ENCODE measurements around the gene CUBN. TPM values are rescaled to one million over a fixed set of nuclear protein-coding genes. Genes with fewer than 3 reads are reported as not detected.

The CUBN gene
- total RNA-seq, 1 donor from 2014 or later, result 0.30 TPM

DNA sequence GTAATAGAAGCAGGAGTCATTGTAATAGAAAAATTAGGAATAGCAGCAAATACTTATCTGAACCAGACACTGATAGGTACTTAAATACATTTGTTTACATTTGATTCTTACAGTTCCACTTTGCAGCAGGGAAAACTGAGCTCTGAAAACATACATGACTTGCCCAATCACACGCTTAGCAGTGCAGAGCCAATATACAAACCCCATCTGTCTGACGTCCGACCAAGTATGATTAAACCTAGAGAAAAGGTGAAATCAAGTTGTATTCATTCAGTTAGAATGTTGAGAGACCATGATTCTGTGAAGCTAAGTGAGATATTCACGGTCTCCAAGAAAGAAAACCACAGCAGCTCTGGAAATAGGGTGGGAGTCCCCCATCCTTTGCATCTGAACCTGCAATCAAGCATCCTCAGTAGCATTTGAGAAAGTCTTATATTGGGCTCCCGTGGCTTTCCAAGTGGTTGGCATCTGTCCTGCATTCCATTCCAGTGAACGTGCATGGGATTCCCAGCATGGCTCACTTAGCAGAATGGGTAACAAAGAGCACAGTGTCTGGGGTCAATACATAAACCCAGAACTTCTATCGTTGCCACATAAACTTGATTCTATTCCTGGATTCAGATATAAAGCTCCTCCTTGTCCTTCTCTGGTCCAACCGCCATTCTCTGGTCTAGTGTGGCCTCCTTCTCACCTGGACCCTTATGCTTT, 163.7 kb downstream of the CUBN start:
- intact Hi-C loops (cut with micrococcal nuclease), result loop anchor here (2.0 kb wide), 1 partner anchor 37 kb away; no protein-coding TSS in a partner anchor
- DNase-seq (ENCODE audit: low spot score), result no peak
- no peak overlapping the region for H3K27ac Mint-ChIP-seq

DNA sequence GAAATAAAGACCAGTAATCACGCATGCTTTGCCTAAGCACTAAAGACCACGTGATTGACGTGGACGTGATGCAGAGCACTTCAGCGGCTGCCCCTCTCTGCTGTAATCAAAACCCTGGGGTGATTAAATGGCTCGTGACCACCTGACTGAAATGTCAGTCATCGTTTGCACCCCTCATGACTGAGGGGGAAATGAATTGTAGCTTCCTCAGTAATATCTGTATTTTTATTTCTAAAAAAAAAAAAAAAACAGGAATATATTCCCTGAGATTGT, 164.3 kb downstream of the CUBN start:
- Mint-ChIP-seq H3K4me1 (ENCODE audit: low read depth) (peaks cover 12% of the 10 kb centered on the region), H3K27ac (no peak overlapping the region), H3K27me3 (ENCODE audit: low read depth) (peaks cover 28% of the 10 kb centered on the region), H3K4me3 (ENCODE audit: low read depth) (no peak overlapping the region), H3K9me3 (no peaks in the 10 kb centered on the region), H3K36me3 (ENCODE audit: low read depth) (no peaks in the 10 kb centered on the region)
- DNase-seq (ENCODE audit: low spot score), result no peak
- intact Hi-C loops (cut with micrococcal nuclease), result no loop called here

More for the DNA sequence above, 163.7 kb downstream of the CUBN start:
- H3K27me3 Mint-ChIP-seq (ENCODE audit: low read depth), result peaks cover 28% of the 10 kb centered on the region
- no peaks in the 10 kb centered on the region for H3K36me3 Mint-ChIP-seq (ENCODE audit: low read depth)
- H3K9me3 Mint-ChIP-seq, result no peaks in the 10 kb centered on the region
- H3K4me3 Mint-ChIP-seq (ENCODE audit: low read depth), result no peak overlapping the region
- H3K4me1 Mint-ChIP-seq (ENCODE audit: low read depth), result peaks cover 12% of the 10 kb centered on the region

DNA sequence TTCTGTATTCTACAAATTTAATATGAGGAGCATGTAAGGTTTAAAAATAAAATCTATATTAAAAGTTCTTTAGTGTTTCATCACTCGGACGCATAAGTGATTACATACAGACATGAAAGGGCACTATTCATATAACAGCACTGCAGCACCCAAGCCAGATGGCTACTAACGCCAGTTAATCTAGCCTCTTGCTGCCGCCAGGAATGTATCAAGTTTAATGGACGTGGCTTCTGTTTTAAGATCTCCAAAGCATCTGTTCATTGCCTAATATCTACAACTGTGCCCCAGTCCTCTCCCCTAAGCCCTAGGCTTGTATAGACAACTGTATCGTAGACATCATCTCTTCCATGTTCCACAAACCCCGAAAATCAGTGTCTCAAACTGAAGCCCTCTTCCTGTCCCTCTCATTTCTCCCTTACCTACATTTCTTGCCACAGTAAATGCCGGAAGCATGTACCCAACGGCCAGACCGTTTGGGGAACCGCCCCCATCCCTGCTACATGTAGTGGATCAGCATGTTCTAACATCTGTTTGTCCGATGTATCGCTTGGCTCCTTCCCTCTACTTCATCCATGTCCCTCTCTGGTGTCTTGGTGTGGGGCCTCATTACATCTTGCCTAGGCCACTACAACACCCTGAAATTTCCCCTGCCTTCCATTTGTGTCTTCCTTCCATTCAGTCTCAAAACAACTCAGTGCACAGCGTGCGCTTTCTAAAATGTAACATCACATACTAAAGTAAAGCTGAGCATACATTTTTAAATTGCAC, 164.9 kb downstream of the CUBN start:
- Mint-ChIP-seq H3K4me3 (ENCODE audit: low read depth) (no peak overlapping the region), H3K4me1 (ENCODE audit: low read depth) (peaks cover 12% of the 10 kb centered on the region), H3K36me3 (ENCODE audit: low read depth) (no peaks in the 10 kb centered on the region), H3K27me3 (ENCODE audit: low read depth) (peaks cover 28% of the 10 kb centered on the region), H3K9me3 (no peaks in the 10 kb centered on the region), H3K27ac (no peak overlapping the region)
- no peak for DNase-seq (ENCODE audit: low spot score)
- intact Hi-C loops (cut with micrococcal nuclease), result no loop called here

DNA sequence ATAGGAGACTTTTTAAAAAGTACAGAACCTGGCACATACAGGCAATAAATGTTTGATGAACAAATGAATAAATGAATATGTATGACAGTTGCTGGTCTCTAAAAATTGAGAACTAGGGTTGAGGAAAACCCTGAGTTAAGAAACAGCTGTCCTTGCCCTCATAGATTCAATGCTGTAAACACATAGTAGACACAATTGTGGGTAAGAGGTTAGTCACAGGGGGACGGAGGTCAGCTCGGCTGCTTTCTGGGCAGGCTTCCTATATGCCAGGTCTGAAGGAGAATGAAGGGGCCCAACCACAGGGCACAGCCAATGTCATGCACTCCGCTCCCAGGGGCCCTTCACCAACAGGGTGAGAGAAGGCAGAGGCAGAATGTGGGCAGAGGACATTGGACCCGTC, 169.1 kb downstream of the CUBN start:
- no peak for DNase-seq (ENCODE audit: low spot score)
- H3K4me1 Mint-ChIP-seq (ENCODE audit: low read depth), result no peaks in the 10 kb centered on the region
- H3K9me3 Mint-ChIP-seq, result no peaks in the 10 kb centered on the region
- peaks cover 21% of the 10 kb centered on the region for H3K27me3 Mint-ChIP-seq (ENCODE audit: low read depth)
- no peak overlapping the region for H3K4me3 Mint-ChIP-seq (ENCODE audit: low read depth)
- no peak overlapping the region for H3K27ac Mint-ChIP-seq
- no peaks in the 10 kb centered on the region for H3K36me3 Mint-ChIP-seq (ENCODE audit: low read depth)
- intact Hi-C loops (cut with micrococcal nuclease), result no loop called here

DNA sequence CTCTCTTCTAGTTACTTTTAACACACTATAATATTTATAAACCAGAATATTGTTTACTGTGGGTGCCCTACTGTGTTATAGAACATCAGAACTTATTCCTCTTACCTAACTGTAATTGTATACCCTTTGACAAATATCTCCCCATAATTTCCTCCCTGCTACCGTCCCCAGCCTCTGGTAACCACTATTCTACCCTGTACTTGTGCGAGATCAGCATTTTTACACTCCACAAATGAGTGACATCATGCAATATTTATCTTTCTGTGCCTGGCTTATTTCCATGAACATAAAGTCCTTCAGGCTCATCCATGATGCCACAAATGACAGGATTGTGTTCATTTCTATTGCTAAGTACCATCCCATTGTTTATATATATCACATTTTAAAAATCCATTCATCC, 172.6 kb downstream of the CUBN start:
- Mint-ChIP-seq H3K36me3 (ENCODE audit: low read depth) (no peaks in the 10 kb centered on the region), H3K9me3 (no peaks in the 10 kb centered on the region), H3K27ac (no peak overlapping the region), H3K4me3 (ENCODE audit: low read depth) (no peak overlapping the region), H3K27me3 (ENCODE audit: low read depth) (peaks cover 20% of the 10 kb centered on the region), H3K4me1 (ENCODE audit: low read depth) (peaks cover 4% of the 10 kb centered on the region)
- intact Hi-C loops (cut with micrococcal nuclease), result no loop called here
- DNase-seq (ENCODE audit: low spot score), result no peak

DNA sequence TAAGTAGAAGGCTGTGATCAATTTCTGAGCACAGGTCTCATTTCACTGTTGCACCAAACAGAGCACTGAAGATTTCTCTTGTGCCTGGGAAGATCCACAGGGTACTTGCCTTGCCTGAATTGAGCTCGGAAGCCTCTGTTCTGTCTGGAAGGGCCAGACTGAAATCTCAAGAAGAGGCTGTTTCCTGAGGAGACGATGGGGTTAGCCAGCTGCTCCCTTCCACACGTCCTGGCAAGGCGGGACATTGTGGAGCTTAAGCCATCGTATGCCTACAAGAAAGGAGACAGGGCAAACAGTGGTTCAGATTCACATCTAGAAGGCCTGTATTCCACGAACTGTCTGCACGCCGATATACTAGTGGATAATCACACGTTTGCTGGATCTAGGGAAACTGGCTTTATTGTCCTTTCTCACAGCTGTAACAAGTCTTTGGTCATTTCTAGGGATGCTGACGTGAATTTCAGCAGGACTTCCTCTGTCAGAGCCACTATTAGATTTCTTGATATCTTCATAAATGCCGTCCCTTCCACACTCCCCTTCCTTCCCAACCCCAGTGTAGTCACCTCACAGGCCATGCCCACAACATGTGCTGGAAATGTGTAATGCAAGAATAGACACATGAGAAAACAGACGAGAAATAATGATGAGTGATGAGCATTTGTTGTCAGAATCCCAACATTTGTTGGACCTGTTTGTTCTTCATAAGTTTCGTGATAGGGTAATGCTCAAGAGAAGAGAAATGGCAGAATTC, 175.2 kb downstream of the CUBN start:
- Mint-ChIP-seq H3K4me1 (ENCODE audit: low read depth) (peaks cover 4% of the 10 kb centered on the region), H3K4me3 (ENCODE audit: low read depth) (no peak overlapping the region), H3K27me3 (ENCODE audit: low read depth) (peaks cover 23% of the 10 kb centered on the region), H3K36me3 (ENCODE audit: low read depth) (no peaks in the 10 kb centered on the region), H3K9me3 (no peaks in the 10 kb centered on the region), H3K27ac (no peak overlapping the region)
- intact Hi-C loops (cut with micrococcal nuclease), result no loop called here
- DNase-seq (ENCODE audit: low spot score), result no peak

DNA sequence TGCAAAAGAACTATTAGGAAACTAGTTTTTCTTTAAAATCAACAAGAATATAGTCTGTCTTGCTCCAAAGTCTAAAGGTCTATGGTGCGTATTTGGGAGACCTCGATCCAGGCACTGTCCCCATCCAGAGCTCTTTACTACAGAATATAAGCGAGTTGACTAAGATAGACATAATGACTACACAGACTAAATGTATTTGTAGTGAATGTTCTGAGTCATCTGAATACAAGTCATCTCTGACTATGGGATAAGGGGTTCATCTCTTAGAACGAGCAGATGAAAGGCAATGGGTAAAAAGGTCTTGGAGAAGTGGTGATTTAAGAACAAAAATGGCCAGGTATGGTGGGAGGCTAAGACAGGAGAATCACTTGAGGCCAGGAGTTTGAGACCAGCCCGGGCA, 176.3 kb downstream of the CUBN start:
- H3K4me3 Mint-ChIP-seq (ENCODE audit: low read depth), result no peak overlapping the region
- H3K27me3 Mint-ChIP-seq (ENCODE audit: low read depth), result peaks cover 28% of the 10 kb centered on the region
- H3K27ac Mint-ChIP-seq, result no peak overlapping the region
- intact Hi-C loops (cut with micrococcal nuclease), result no loop called here
- peaks cover 4% of the 10 kb centered on the region for H3K4me1 Mint-ChIP-seq (ENCODE audit: low read depth)
- no peaks in the 10 kb centered on the region for H3K36me3 Mint-ChIP-seq (ENCODE audit: low read depth)
- no peak for DNase-seq (ENCODE audit: low spot score)
- no peaks in the 10 kb centered on the region for H3K9me3 Mint-ChIP-seq

DNA sequence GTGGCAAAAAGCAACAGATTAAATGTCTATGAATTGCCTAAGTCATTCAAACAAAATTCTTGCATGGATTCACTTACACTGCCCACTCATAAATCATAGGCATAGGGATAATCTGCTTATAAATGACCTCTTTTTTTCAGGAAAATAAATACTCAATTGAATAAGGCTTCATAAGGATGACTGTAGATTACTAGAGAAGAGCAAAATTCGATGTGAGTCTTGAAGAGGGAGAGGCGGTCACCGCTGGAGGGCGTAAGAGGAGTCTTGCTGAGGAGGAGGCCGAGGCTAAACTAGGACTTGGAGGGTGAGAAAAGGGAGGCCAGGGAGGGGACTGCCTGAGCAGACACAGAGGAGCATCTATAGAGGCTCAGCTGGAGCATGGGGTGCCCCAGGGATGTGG, 177.0 kb downstream of the CUBN start:
- H3K9me3 Mint-ChIP-seq, result no peaks in the 10 kb centered on the region
- H3K27me3 Mint-ChIP-seq (ENCODE audit: low read depth), result peaks cover 28% of the 10 kb centered on the region
- intact Hi-C loops (cut with micrococcal nuclease), result no loop called here
- no peaks in the 10 kb centered on the region for H3K36me3 Mint-ChIP-seq (ENCODE audit: low read depth)
- H3K4me3 Mint-ChIP-seq (ENCODE audit: low read depth), result no peak overlapping the region
- peaks cover 4% of the 10 kb centered on the region for H3K4me1 Mint-ChIP-seq (ENCODE audit: low read depth)
- no peak for DNase-seq (ENCODE audit: low spot score)
- H3K27ac Mint-ChIP-seq, result no peak overlapping the region

DNA sequence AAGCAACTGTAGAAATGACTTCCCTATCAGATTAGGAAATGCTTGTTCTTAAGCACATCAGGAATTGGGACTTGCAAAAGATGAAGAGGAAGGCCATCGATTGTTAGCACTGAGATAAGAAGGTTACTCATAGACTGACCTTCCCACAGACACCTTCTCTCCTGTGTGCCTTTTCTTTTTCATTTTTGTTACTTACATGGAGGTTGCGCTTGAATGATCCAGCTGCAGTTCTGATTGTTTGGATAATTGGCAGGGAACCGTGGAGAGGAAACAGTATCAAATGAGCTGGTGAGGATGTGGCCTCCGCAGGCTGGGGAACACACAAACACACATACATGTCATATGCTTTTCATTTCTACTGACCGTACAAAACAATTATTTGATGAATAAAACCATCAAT, 177.5 kb downstream of the CUBN start:
- peaks cover 29% of the 10 kb centered on the region for H3K27me3 Mint-ChIP-seq (ENCODE audit: low read depth)
- H3K4me1 Mint-ChIP-seq (ENCODE audit: low read depth), result peaks cover 4% of the 10 kb centered on the region
- H3K27ac Mint-ChIP-seq, result no peak overlapping the region
- no peaks in the 10 kb centered on the region for H3K36me3 Mint-ChIP-seq (ENCODE audit: low read depth)
- no peak for DNase-seq (ENCODE audit: low spot score)
- intact Hi-C loops (cut with micrococcal nuclease), result no loop called here
- H3K4me3 Mint-ChIP-seq (ENCODE audit: low read depth), result no peak overlapping the region
- H3K9me3 Mint-ChIP-seq, result no peaks in the 10 kb centered on the region

DNA sequence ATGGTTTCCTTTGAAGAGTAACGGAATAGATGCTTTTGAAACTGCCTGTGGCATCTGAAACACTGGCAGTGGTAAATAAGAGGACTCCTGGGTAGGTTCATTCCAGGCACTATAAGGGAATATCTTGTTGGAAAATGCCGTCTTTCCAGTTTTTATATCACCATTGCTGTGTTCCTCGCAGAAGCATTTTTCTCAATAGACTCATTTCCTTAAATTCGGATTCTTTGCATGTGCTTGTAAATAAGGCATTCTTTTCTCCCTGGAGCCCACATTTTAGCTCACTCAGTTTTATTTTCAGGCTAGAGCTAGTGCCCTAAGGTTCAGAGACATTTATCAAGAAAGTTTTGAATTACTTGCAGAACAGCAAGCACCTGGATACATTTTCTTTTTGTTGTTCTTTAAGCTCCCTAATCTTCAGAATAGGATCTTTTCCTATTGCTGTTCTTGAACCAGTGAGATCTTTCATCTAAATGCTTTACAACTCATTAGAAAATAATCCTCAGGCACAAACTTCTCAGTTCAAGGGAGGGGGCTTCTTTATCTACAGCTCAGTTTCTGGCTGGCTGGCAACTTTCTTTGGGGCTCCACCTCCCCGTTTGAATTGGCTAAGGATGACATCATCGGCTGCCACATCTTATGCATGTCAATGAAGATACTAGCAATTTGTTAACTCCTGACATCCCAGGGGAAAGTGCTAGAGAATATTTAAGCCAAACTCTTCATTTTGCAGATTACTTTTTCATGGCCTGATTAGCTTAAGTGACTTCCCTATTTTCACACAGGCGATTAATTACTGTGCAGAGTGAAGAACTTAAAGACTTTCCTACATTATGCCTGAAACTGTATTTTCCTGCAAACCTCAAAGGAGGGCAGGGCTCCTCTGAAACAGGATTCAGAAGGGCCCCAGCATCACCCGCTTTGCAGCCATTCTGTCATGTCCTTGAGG, 178.7 kb downstream of the CUBN start:
- no peak overlapping the region for H3K4me3 Mint-ChIP-seq (ENCODE audit: low read depth)
- no peaks in the 10 kb centered on the region for H3K36me3 Mint-ChIP-seq (ENCODE audit: low read depth)
- H3K9me3 Mint-ChIP-seq, result no peaks in the 10 kb centered on the region
- H3K27ac Mint-ChIP-seq, result no peak overlapping the region
- H3K4me1 Mint-ChIP-seq (ENCODE audit: low read depth), result peaks cover 4% of the 10 kb centered on the region
- DNase-seq (ENCODE audit: low spot score), result no peak
- peaks cover 28% of the 10 kb centered on the region for H3K27me3 Mint-ChIP-seq (ENCODE audit: low read depth)
- intact Hi-C loops (cut with micrococcal nuclease), result no loop called here

DNA sequence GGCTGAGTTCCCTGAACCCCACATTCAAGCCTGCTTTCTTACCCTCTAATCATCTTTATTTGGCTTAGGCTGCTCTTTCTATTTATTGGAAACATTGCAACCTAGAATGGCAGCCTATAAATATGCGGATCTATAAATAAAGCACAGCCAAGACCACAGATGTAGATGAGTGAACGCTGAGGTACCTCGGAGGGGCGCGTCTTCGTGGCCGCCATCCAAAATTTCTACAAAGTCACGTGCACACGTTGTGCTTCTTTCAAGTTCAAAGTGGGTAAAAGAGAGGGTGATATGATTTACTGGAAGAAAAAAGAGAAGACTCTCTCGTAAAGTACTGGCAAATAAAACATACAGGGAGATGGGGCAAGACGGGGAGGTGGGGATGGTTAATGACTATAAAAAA, 179.8 kb downstream of the CUBN start:
- no peak for DNase-seq (ENCODE audit: low spot score)
- no peak overlapping the region for H3K4me3 Mint-ChIP-seq (ENCODE audit: low read depth)
- no peaks in the 10 kb centered on the region for H3K9me3 Mint-ChIP-seq
- no peak overlapping the region for H3K27ac Mint-ChIP-seq
- peaks cover 4% of the 10 kb centered on the region for H3K4me1 Mint-ChIP-seq (ENCODE audit: low read depth)
- intact Hi-C loops (cut with micrococcal nuclease), result no loop called here
- no peaks in the 10 kb centered on the region for H3K36me3 Mint-ChIP-seq (ENCODE audit: low read depth)
- H3K27me3 Mint-ChIP-seq (ENCODE audit: low read depth), result peaks cover 20% of the 10 kb centered on the region

DNA sequence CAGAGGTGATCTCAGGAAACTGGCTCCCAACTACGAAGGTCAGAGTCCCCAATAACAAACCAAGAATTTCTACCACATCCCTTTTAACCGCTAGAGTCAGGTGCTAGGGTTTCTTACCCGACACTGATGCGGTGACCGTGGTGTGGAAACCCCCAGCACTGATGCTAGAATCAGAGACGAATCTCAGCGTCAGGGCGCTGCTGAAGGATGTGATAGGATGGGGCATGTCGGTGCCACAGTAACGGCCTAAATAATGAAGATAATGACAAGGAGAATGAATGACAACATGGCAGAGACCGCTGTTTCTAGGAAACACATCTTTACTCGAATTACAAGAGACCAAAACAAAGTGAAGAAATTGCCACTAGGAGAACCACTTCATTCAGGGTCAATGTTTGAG, 181.2 kb downstream of the CUBN start:
- H3K4me1 Mint-ChIP-seq (ENCODE audit: low read depth), result peaks cover 7% of the 10 kb centered on the region
- intact Hi-C loops (cut with micrococcal nuclease), result no loop called here
- no peak overlapping the region for H3K27ac Mint-ChIP-seq
- peaks cover 23% of the 10 kb centered on the region for H3K27me3 Mint-ChIP-seq (ENCODE audit: low read depth)
- no peak overlapping the region for H3K4me3 Mint-ChIP-seq (ENCODE audit: low read depth)
- no peak for DNase-seq (ENCODE audit: low spot score)
- no peaks in the 10 kb centered on the region for H3K9me3 Mint-ChIP-seq
- no peaks in the 10 kb centered on the region for H3K36me3 Mint-ChIP-seq (ENCODE audit: low read depth)

Data from activated T-helper 2 cell treated with anti-CD3 and anti-CD28 coated beads, Interferon-gamma antibody, Interleukin-2, Interleukin-4, amounts not matched to agents 10 μg/mL and 5 μg/mL and 100 μg/mL, durations not matched to agents 14 hours and 24 hours and 36 hours (primary cell).